Esophagus squamous epithelium (tissue), 4 donors: ENCODE measurements around the gene SH3BP5.

Experiments
- CTCF ChIP-seq, 6 experiments: fragments of 450-650 bp in 4 of 6; fragments of 200-600 bp in 2 of 6; sonication (generic) in 2 of 6; IDR thresholded peaks; one replicate each; pipeline ENCODE4 v1.5.1; 2016 to 2019; ENCODE audit warnings: antibody characterized with exemption in 6 of 6, mild to moderate bottlenecking in 4 of 6, moderate library complexity in 4 of 6
- POLR2A ChIP-seq, 4 donors: fragments of 450-650 bp; IDR thresholded peaks; one replicate each; pipeline ENCODE4 v1.6.1; 2017; ENCODE audit warnings: antibody characterized with exemption in 4 of 4, mild to moderate bottlenecking in 4 of 4, moderate library complexity in 3 of 4

DNA sequence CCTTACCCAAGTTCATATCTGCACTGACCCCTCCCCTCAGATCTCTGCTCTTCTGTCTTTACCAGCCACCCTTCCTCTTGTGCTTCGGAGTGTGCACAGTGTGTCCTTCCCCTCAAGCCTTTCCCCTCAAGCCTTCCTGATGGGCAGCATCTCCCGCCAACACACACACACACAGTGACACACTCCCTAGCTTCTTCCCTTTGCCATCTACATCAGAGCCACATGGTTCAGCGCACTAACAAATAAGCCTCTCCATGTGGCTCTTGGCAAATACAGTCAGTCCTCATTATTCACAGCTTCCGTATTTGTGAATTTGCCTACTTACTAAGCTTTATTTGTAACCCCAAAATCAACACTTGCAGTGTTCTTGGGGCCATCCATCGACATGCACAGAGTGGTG is 37.5 kb downstream of the SH3BP5 start:
- no peak for TF ChIP-seq CTCF (IDR thresholded peaks at IDR 0.05)
- TF ChIP-seq POLR2A (IDR thresholded peaks at IDR 0.05): peak in 1 of 4 donors; percentile 19
